ENCODE results near the gene C5AR2. TPM values are rescaled to one million over a fixed set of nuclear protein-coding genes. Genes with fewer than 3 reads are reported as not detected.

The C5AR2 gene
- total RNA-seq, 2 donors from 2014 or later, result not detected

DNA sequence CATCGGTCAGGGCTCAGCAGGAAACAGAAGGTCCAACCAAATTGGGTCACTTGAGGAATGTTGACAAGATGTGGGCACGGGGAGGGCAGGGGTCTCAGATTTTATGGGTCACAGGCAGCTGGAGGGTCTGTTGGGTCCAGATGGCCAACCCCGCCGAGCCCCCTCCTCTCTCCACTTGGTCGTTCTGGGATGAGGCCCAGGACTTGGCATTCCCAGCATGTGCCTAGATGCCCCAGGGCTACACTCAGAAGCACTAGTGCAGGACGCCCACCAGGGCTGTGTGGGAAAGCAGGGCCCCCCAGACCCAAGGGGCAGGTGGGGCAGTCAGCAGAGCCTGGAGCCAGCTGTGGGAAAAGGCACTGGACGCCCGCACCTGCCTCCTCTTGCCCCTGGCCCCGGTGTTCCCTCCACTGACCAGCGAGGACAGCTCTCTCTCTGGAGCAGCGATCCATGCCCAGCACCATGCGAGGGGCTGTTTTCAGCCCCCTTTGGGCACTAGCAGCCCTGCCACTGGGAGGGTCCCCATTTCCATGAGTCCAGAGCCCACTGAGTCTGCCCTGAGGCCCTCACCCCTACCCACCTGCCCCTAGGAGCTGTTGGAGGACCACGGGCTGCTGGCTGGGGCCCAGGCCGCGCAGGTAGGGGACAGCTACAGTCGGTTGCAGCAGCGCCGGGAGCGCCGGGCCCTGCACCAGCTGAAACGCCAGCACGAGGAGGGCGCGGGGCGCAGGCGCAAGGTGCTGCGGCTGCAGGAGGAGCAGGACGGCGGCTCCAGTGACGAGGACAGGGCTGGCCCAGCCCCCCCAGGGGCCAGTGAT lies 43.1 kb downstream of the C5AR2 start:
- H3K9me3 Mint-ChIP-seq, result no peaks in the 10 kb centered on the region
- peaks cover 43% of the 10 kb centered on the region for H3K36me3 Mint-ChIP-seq (ENCODE audit: low read depth)
- H3K27ac Mint-ChIP-seq, result no peak overlapping the region
- H3K27ac ChIP-seq (ENCODE audit: low read depth, low read length), result no peak overlapping the region
- H3K9me3 ChIP-seq (ENCODE audit: control insufficient read depth, low read length), result no peaks in the 10 kb centered on the region
- H3K4me1 Mint-ChIP-seq, result no peaks in the 10 kb centered on the region
- H3K4me1 ChIP-seq (ENCODE audit: control insufficient read depth, insufficient read depth, low read length), result no peaks in the 10 kb centered on the region
- H3K27me3 ChIP-seq (ENCODE audit: control insufficient read depth, insufficient read depth, low read length, poor library complexity, severe bottlenecking), result no peaks in the 10 kb centered on the region
- H3K4me3 ChIP-seq (ENCODE audit: low read length), result no peak overlapping the region
- WGBS, 2 experiments (ENCODE audit: insufficient coverage in 1 of 2, insufficient read length in 1 of 2), result 94 to 96% methylated on average over 4 to 30 of the region's 30 CpGs
- no peak overlapping the region for H3K9ac ChIP-seq (ENCODE audit: extremely low read depth, low read length, poor library complexity, severe bottlenecking)
- no peak overlapping the region for H3K4me3 Mint-ChIP-seq
- H3K27me3 Mint-ChIP-seq (ENCODE audit: insufficient read depth), result no peaks in the 10 kb centered on the region
- TF ChIP-seq, protein P1, sequence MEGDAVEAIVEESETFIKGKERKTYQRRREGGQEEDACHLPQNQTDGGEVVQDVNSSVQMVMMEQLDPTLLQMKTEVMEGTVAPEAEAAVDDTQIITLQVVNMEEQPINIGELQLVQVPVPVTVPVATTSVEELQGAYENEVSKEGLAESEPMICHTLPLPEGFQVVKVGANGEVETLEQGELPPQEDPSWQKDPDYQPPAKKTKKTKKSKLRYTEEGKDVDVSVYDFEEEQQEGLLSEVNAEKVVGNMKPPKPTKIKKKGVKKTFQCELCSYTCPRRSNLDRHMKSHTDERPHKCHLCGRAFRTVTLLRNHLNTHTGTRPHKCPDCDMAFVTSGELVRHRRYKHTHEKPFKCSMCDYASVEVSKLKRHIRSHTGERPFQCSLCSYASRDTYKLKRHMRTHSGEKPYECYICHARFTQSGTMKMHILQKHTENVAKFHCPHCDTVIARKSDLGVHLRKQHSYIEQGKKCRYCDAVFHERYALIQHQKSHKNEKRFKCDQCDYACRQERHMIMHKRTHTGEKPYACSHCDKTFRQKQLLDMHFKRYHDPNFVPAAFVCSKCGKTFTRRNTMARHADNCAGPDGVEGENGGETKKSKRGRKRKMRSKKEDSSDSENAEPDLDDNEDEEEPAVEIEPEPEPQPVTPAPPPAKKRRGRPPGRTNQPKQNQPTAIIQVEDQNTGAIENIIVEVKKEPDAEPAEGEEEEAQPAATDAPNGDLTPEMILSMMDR (conservative IDR thresholded peaks at IDR 0.05), result no peak
- H3K36me3 ChIP-seq (ENCODE audit: control insufficient read depth, insufficient read depth, low read length), result peaks cover 66% of the 10 kb centered on the region
- no peak for DNase-seq

DNA sequence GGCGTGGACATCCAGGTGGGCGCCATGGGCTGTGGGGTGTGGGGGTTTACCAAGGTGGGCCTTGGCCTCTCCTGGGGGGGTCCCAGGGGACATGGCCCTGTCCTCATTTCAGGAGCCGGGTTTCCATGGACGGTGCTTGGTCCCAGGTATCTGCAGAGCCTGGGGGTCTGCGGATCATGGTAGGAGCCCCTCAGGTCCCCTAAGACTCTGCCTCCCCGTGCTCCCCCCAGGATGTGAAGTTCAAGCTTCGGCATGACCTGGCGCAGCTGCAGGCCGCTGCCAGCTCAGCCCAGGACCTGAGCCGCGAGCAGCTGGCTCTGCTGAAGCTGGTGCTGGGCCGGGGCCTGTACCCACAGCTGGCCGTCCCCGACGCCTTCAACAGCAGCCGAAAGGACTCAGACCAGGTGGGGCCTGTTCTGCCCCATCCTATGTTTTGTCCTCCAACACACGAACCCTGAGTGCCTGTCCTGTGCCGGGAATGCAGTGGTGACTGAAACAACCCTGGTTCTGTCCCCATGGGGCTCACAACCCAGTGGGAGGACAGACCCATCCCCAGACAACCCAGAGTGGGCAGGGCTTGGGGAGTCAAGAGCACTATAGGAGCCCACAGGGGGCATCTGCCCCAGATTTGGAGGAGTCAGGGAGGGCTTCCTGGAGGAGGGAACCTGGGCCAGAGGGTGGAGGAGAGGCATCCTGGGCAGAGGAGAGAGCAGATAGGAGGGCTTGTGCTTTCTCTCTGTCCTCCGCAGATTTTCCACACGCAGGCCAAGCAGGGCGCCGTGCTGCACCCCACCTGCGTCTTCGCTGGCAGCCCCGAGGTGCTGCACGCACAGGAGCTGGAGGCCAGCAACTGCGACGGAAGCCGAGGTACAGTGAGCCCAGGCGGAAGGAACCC lies 44.0 kb downstream of the C5AR2 start:
- Mint-ChIP-seq H3K36me3 (ENCODE audit: low read depth) (peaks cover 47% of the 10 kb centered on the region), H3K4me1 (no peaks in the 10 kb centered on the region), H3K27ac (no peak overlapping the region), H3K27me3 (ENCODE audit: insufficient read depth) (no peaks in the 10 kb centered on the region), H3K9me3 (no peaks in the 10 kb centered on the region), H3K4me3 (no peak overlapping the region)
- TF ChIP-seq, protein P1 (conservative IDR thresholded peaks at IDR 0.05), result no peak
- no peak overlapping the region for H3K27ac ChIP-seq (ENCODE audit: low read depth, low read length)
- no peak overlapping the region for H3K4me3 ChIP-seq (ENCODE audit: low read length)
- peaks cover 69% of the 10 kb centered on the region for H3K36me3 ChIP-seq (ENCODE audit: control insufficient read depth, insufficient read depth, low read length)
- DNase-seq, result no peak
- H3K4me1 ChIP-seq (ENCODE audit: control insufficient read depth, insufficient read depth, low read length), result no peaks in the 10 kb centered on the region
- H3K9me3 ChIP-seq (ENCODE audit: control insufficient read depth, low read length), result no peaks in the 10 kb centered on the region
- no peaks in the 10 kb centered on the region for H3K27me3 ChIP-seq (ENCODE audit: control insufficient read depth, insufficient read depth, low read length, poor library complexity, severe bottlenecking)
- 96 to 97% methylated on average over 23 to 30 of the region's 30 CpGs for WGBS, 2 experiments (ENCODE audit: insufficient coverage in 1 of 2, insufficient read length in 1 of 2)
- no peak overlapping the region for H3K9ac ChIP-seq (ENCODE audit: extremely low read depth, low read length, poor library complexity, severe bottlenecking)

DNA sequence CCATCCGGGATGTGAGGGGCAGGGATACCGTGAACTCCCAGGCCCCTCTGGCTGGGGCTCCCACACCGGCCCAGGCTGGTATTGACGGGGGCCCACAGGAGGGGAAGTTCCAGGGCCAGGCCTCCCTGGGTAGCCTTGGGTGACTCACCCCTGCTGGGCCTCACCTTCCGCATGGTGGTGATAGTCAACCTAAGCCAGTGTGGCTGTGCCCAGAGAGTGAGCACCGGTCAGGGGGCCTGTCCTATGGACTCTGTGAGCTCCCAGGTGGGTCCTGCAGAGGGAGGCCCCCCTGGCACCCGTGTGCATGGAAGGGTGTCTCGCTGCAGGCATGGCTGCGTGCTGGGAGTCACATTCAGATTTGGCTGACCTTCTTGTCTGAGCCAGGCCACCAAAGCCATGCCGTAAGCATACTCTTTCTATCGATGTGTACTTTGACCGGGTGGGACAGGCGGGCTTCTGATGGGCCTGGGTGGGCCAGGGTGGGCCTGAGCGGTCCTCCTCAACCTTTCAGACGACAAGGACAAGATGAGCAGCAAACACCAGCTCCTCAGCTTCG lies 44.7 kb downstream of the C5AR2 start:
- H3K27ac ChIP-seq (ENCODE audit: low read depth, low read length), result no peak overlapping the region
- DNase-seq, result no peak
- Mint-ChIP-seq H3K4me3 (no peak overlapping the region), H3K9me3 (no peaks in the 10 kb centered on the region), H3K27ac (no peak overlapping the region), H3K4me1 (no peaks in the 10 kb centered on the region), H3K36me3 (ENCODE audit: low read depth) (peaks cover 52% of the 10 kb centered on the region), H3K27me3 (ENCODE audit: insufficient read depth) (no peaks in the 10 kb centered on the region)
- H3K4me1 ChIP-seq (ENCODE audit: control insufficient read depth, insufficient read depth, low read length), result no peaks in the 10 kb centered on the region
- H3K36me3 ChIP-seq (ENCODE audit: control insufficient read depth, insufficient read depth, low read length), result peaks cover 69% of the 10 kb centered on the region
- H3K9me3 ChIP-seq (ENCODE audit: control insufficient read depth, low read length), result no peaks in the 10 kb centered on the region
- no peak overlapping the region for H3K4me3 ChIP-seq (ENCODE audit: low read length)
- TF ChIP-seq, protein P1 (conservative IDR thresholded peaks at IDR 0.05), result no peak
- no peak overlapping the region for H3K9ac ChIP-seq (ENCODE audit: extremely low read depth, low read length, poor library complexity, severe bottlenecking)
- no peaks in the 10 kb centered on the region for H3K27me3 ChIP-seq (ENCODE audit: control insufficient read depth, insufficient read depth, low read length, poor library complexity, severe bottlenecking)
- 93 to 94% methylated on average over 16 of the region's 16 CpGs for WGBS, 2 experiments (ENCODE audit: insufficient coverage in 1 of 2, insufficient read length in 1 of 2)

Measured in endodermal cell (in vitro differentiated cells).